Activated CD4-positive, CD25-positive, alpha-beta regulatory T cell (primary cell): Measurements from ENCODE around the gene ZC2HC1B.

Source experiments
- DNase-seq, 4 experiments: peaks; one replicate each; lab custom pipeline; 2025; lab: John Stamatoyannopoulos, UW

The ZC2HC1B gene

GRCh38 chr6:143963158-143963919, 99.1 kb downstream of the ZC2HC1B start:
- no peak for DNase-seq

- no peak for DNase-seq
Observed at GRCh38 chr6:143964674-143965081, 100.4 kb downstream of the ZC2HC1B start.

- no peak for DNase-seq
Observed at GRCh38 chr6:143965503-143966171, 101.4 kb downstream of the ZC2HC1B start.

- DNase-seq, result no peak
Observed at GRCh38 chr6:143966312-143966711, 102.0 kb downstream of the ZC2HC1B start.

- no peak for DNase-seq
Observed at GRCh38 chr6:143967706-143968376, 103.6 kb downstream of the ZC2HC1B start.

GRCh38 chr6:143969077-143969476, 104.8 kb downstream of the ZC2HC1B start:
- no peak for DNase-seq

GRCh38 chr6:143970456-143971218, 106.4 kb downstream of the ZC2HC1B start:
- DNase-seq, result no peak

- no peak for DNase-seq
Observed at GRCh38 chr6:143971482-143972205, 107.4 kb downstream of the ZC2HC1B start.

GRCh38 chr6:143973097-143973966, 109.1 kb downstream of the ZC2HC1B start:
- no peak for DNase-seq

- no peak for DNase-seq
Observed at GRCh38 chr6:143974089-143974488, 109.8 kb downstream of the ZC2HC1B start.

- no peak for DNase-seq
Observed at GRCh38 chr6:143976806-143977349, 112.6 kb downstream of the ZC2HC1B start.

- DNase-seq, result no peak
Observed at GRCh38 chr6:143980921-143981320, 116.6 kb downstream of the ZC2HC1B start.

- no peak for DNase-seq
Observed at GRCh38 chr6:143982968-143983367, 118.7 kb downstream of the ZC2HC1B start.

GRCh38 chr6:143984666-143985065, 120.4 kb downstream of the ZC2HC1B start:
- no peak for DNase-seq

GRCh38 chr6:143986463-143987065, 122.3 kb downstream of the ZC2HC1B start:
- DNase-seq, result no peak
